Right lung (tissue), 5 donors: ENCODE results near the gene AGAP4. TPM values are rescaled to one million over a fixed set of nuclear protein-coding genes. Genes with fewer than 3 reads are reported as not detected.
"Not testable (repeated sequence)": the region's sequence is repeated elsewhere in the genome, so short reads cannot be mapped to it uniquely, and the experiment has no call there.

Experiments
- DNase-seq, 2 donors: peaks; one replicate each; pipeline ENCODE4 v3.0.0-alpha.2; 2013
- polyA plus RNA-seq, 5 donors: library from polyadenylated mRNA; unstranded; fragments of 120-200 nt; gene quantifications; one replicate each; pipeline versions ENCODE4 v1.2.1 to v1.2.3, GENCODE V29; 2013; ENCODE audit warnings: inconsistent platforms in 1 of 5, low replicate concordance in 1 of 5; ENCODE audit not compliant: insufficient read length in 5 of 5, insufficient read depth in 1 of 5

AGAP4 gene
- polyA plus RNA-seq, 5 donors, result 32.7 to 62.6 (median 39.3) TPM

GRCh38 chr10:45794761-45795160 lies 52.5 kb downstream of the AGAP4 start:
- DNase-seq, result peak; percentile 10 to 19

DNA sequence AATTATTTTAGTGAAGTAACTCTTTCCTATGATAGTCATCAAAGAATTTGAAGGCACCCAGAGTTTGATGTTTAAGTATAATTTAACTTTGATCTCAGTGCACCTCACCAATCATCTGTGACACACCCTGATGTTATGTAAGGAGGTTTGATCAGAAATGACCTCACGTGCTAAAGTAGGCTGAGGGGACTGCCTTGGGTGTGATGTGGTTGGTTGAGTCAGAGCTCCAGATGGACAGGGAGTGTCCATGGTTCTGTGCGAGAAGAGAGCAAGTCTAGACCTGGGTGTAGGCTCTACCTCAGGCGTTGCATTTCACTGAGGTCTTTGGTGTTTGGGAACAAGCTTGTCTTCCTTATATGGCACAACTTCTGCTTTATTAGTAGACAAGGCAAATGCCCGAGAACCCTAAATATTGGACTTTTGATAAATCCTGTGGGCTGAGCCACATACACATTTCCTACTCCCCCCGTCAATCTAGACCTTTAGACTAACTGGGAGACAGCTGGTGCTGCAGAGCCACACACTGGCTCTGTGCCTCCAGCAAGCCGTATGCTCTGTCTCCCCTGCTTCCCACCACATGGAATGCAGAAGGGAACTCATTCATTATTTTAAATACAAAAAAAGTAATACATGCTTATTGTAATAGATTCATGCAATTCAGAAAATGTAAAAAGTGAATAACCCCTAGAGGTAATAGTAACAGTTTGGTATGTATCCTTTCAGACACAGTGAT lies 56.4 kb downstream of the AGAP4 start:
- DNase-seq, result not testable (repeated sequence)

GRCh38 chr10:45789991-45790390 lies 57.3 kb downstream of the AGAP4 start:
- DNase-seq, result not testable (repeated sequence)

GRCh38 chr10:45787212-45787741 lies 60.0 kb downstream of the AGAP4 start:
- DNase-seq, result not testable (repeated sequence)

- DNase-seq, result not testable (repeated sequence)
Measured at GRCh38 chr10:45786217-45786616, 61.1 kb downstream of the AGAP4 start.

Other genes starting within 250 kb of the AGAP4 start
- gene ZFAND4, start 174.7 kb downstream of the AGAP4 start, polyA plus RNA-seq, result 10 to 100 TPM; 11.8 to 15.5 (median 13.5) TPM
- gene WASHC2C, start 120.2 kb downstream of the AGAP4 start, polyA plus RNA-seq, result 10 to 100 TPM; 37.7 to 61.9 (median 53.3) TPM
- 10 to 100 TPM; 41.7 to 54.9 (median 47.6) TPM for gene TIMM23, start 125.0 kb upstream of the AGAP4 start, polyA plus RNA-seq
- gene NCOA4, start 183.1 kb upstream of the AGAP4 start, polyA plus RNA-seq, result 100 to 1,000 TPM; 160 to 214 (median 163) TPM
- not detected for gene MSMB, start 198.8 kb upstream of the AGAP4 start, polyA plus RNA-seq